Measurements from ENCODE around the gene TXNDC17.

GRCh38 chr17:6608321-6608720, 32.5 kb upstream of the TXNDC17 start:
- TF ChIP-seq CTCF (IDR thresholded peaks at IDR 0.05) (no peak), POLR2A (IDR thresholded peaks at IDR 0.05) (no peak)

Data from testis (tissue), 2 donors.